Astrocyte (in vitro differentiated cells and primary cell): Measurements from ENCODE around the gene NXT2.

Experiments used
- EZH2 ChIP-seq: IDR thresholded peaks from 2 replicates; pipeline ENCODE4 v1.6.1; 2012; ENCODE audit warnings: mild to moderate bottlenecking, low read length, inconsistent platforms; ENCODE audit not compliant: insufficient read depth
- TF ChIP-seq, protein P1 (sequence below): IDR thresholded peaks from 2 replicates; pipeline ENCODE4 v1.5.1; 2011; ENCODE audit warnings: low read depth, mild to moderate bottlenecking, inconsistent platforms, low read length, moderate library complexity; ENCODE audit not compliant: insufficient read depth

DNA sequence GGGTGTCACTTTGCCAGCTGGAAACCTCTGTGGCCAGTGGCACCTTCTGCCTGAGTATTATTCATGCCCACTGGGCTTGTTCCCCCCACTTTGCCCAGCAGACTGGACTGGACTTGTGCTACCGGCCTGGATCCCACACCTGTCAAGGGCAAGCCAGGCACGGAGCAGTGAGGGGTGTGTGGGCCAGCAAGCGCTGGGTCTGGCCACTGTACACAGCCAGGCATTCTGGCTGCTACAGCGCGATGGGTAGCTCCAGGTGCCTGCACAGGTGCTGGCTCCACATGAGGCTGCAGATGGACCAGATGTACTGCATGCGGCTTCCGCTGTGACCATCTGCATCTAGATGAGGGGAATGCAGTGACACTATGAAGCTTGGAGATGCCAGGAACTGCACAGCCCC lies 48.8 kb downstream of the NXT2 start:
- TF ChIP-seq, protein P1, sequence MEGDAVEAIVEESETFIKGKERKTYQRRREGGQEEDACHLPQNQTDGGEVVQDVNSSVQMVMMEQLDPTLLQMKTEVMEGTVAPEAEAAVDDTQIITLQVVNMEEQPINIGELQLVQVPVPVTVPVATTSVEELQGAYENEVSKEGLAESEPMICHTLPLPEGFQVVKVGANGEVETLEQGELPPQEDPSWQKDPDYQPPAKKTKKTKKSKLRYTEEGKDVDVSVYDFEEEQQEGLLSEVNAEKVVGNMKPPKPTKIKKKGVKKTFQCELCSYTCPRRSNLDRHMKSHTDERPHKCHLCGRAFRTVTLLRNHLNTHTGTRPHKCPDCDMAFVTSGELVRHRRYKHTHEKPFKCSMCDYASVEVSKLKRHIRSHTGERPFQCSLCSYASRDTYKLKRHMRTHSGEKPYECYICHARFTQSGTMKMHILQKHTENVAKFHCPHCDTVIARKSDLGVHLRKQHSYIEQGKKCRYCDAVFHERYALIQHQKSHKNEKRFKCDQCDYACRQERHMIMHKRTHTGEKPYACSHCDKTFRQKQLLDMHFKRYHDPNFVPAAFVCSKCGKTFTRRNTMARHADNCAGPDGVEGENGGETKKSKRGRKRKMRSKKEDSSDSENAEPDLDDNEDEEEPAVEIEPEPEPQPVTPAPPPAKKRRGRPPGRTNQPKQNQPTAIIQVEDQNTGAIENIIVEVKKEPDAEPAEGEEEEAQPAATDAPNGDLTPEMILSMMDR: no peak
- TF ChIP-seq EZH2: no peak
